Activated naive CD8-positive, alpha-beta T cell (primary cell): ENCODE measurements around the gene KCNAB2.

Experiments used
- H3K27ac Mint-ChIP-seq: one replicate; pipeline ENCODE4 v1.8.0; 2021; ENCODE audit warnings: mixed read lengths
- H3K27me3 Mint-ChIP-seq: one replicate; pipeline ENCODE4 v1.8.0; 2021; ENCODE audit warnings: mixed read lengths
- H3K36me3 Mint-ChIP-seq: one replicate; pipeline ENCODE4 v1.8.0; 2021; ENCODE audit warnings: mixed read lengths
- H3K4me1 Mint-ChIP-seq: one replicate; pipeline ENCODE4 v1.8.0; 2021; ENCODE audit warnings: low read depth, mixed read lengths
- H3K4me3 Mint-ChIP-seq: one replicate; pipeline ENCODE4 v1.8.0; 2021; ENCODE audit warnings: mild to moderate bottlenecking, mixed read lengths
- H3K9me3 Mint-ChIP-seq: one replicate; pipeline ENCODE4 v1.8.0; 2021; ENCODE audit warnings: low read depth, mixed read lengths

KCNAB2 gene

GRCh38 chr1:6130036-6130435 is 84.3 kb downstream of the KCNAB2 start:
- Mint-ChIP-seq H3K36me3 (peaks cover 3% of the 10 kb centered on the region), H3K9me3 (peaks cover 7% of the 10 kb centered on the region), H3K27ac (no peak overlapping the region), H3K4me1 (peaks cover 8% of the 10 kb centered on the region), H3K4me3 (no peak overlapping the region), H3K27me3 (no peaks in the 10 kb centered on the region)

- H3K27me3 Mint-ChIP-seq = no peaks in the 10 kb centered on the region
- H3K27ac Mint-ChIP-seq = no peak overlapping the region
- peaks cover 7% of the 10 kb centered on the region for H3K9me3 Mint-ChIP-seq
- no peak overlapping the region for H3K4me3 Mint-ChIP-seq
- H3K4me1 Mint-ChIP-seq = peaks cover 8% of the 10 kb centered on the region
- peaks cover 3% of the 10 kb centered on the region for H3K36me3 Mint-ChIP-seq
Observed at GRCh38 chr1:6130596-6130995, 84.9 kb downstream of the KCNAB2 start.

- no peaks in the 10 kb centered on the region for H3K27me3 Mint-ChIP-seq
- no peak overlapping the region for H3K4me3 Mint-ChIP-seq
Observed at GRCh38 chr1:6131561-6131960, 85.9 kb downstream of the KCNAB2 start.

GRCh38 chr1:6133146-6133895 is 87.6 kb downstream of the KCNAB2 start:
- Mint-ChIP-seq H3K4me3 (no peak overlapping the region), H3K27ac (no peak overlapping the region), H3K36me3 (peaks cover 3% of the 10 kb centered on the region), H3K4me1 (no peaks in the 10 kb centered on the region), H3K27me3 (no peaks in the 10 kb centered on the region), H3K9me3 (peaks cover 7% of the 10 kb centered on the region)

More at GRCh38 chr1:6131561-6131960, 85.9 kb downstream of the KCNAB2 start:
- Mint-ChIP-seq H3K4me1 (peaks cover 8% of the 10 kb centered on the region), H3K9me3 (peaks cover 7% of the 10 kb centered on the region), H3K36me3 (peaks cover 3% of the 10 kb centered on the region), H3K27ac (no peak overlapping the region)

GRCh38 chr1:6134206-6134605 is 88.5 kb downstream of the KCNAB2 start:
- Mint-ChIP-seq H3K27me3 (no peaks in the 10 kb centered on the region), H3K27ac (no peak overlapping the region), H3K4me3 (no peak overlapping the region), H3K4me1 (no peaks in the 10 kb centered on the region), H3K9me3 (peaks cover 7% of the 10 kb centered on the region), H3K36me3 (peaks cover 3% of the 10 kb centered on the region)

GRCh38 chr1:6134741-6135510 is 89.2 kb downstream of the KCNAB2 start:
- Mint-ChIP-seq H3K4me1 (no peaks in the 10 kb centered on the region), H3K9me3 (peaks cover 7% of the 10 kb centered on the region), H3K4me3 (no peak overlapping the region), H3K36me3 (peaks cover 3% of the 10 kb centered on the region), H3K27me3 (no peaks in the 10 kb centered on the region), H3K27ac (no peak overlapping the region)

- H3K4me1 Mint-ChIP-seq = no peaks in the 10 kb centered on the region
- H3K27ac Mint-ChIP-seq = no peak overlapping the region
- no peak overlapping the region for H3K4me3 Mint-ChIP-seq
- no peaks in the 10 kb centered on the region for H3K27me3 Mint-ChIP-seq
- H3K9me3 Mint-ChIP-seq = peaks cover 7% of the 10 kb centered on the region
- H3K36me3 Mint-ChIP-seq = peaks cover 3% of the 10 kb centered on the region
Observed at GRCh38 chr1:6136516-6137220, 91.0 kb downstream of the KCNAB2 start.

- H3K36me3 Mint-ChIP-seq = no peaks in the 10 kb centered on the region
- no peaks in the 10 kb centered on the region for H3K27me3 Mint-ChIP-seq
- H3K9me3 Mint-ChIP-seq = no peaks in the 10 kb centered on the region
- no peak overlapping the region for H3K27ac Mint-ChIP-seq
- H3K4me1 Mint-ChIP-seq = no peaks in the 10 kb centered on the region
- H3K4me3 Mint-ChIP-seq = no peak overlapping the region
Observed at GRCh38 chr1:6137758-6138157, 92.1 kb downstream of the KCNAB2 start.

- Mint-ChIP-seq H3K27me3 (no peaks in the 10 kb centered on the region), H3K27ac (no peak overlapping the region)
Observed at GRCh38 chr1:6140413-6140812, 94.7 kb downstream of the KCNAB2 start.

GRCh38 chr1:6141592-6141991 is 95.9 kb downstream of the KCNAB2 start:
- Mint-ChIP-seq H3K27me3 (no peaks in the 10 kb centered on the region), H3K36me3 (no peaks in the 10 kb centered on the region), H3K9me3 (no peaks in the 10 kb centered on the region), H3K27ac (no peak overlapping the region), H3K4me1 (no peaks in the 10 kb centered on the region), H3K4me3 (no peak overlapping the region)

More at GRCh38 chr1:6140413-6140812, 94.7 kb downstream of the KCNAB2 start:
- Mint-ChIP-seq H3K36me3 (no peaks in the 10 kb centered on the region), H3K4me1 (no peaks in the 10 kb centered on the region), H3K9me3 (no peaks in the 10 kb centered on the region), H3K4me3 (no peak overlapping the region)

- no peaks in the 10 kb centered on the region for H3K36me3 Mint-ChIP-seq
- H3K9me3 Mint-ChIP-seq = no peaks in the 10 kb centered on the region
- H3K4me3 Mint-ChIP-seq = no peak overlapping the region
- no peaks in the 10 kb centered on the region for H3K27me3 Mint-ChIP-seq
- no peaks in the 10 kb centered on the region for H3K4me1 Mint-ChIP-seq
- H3K27ac Mint-ChIP-seq = no peak overlapping the region
Observed at GRCh38 chr1:6142036-6142621, 96.4 kb downstream of the KCNAB2 start.

GRCh38 chr1:6142734-6143133 is 97.0 kb downstream of the KCNAB2 start:
- no peaks in the 10 kb centered on the region for H3K4me1 Mint-ChIP-seq
- H3K27ac Mint-ChIP-seq = no peak overlapping the region
- no peaks in the 10 kb centered on the region for H3K9me3 Mint-ChIP-seq
- no peak overlapping the region for H3K4me3 Mint-ChIP-seq
- no peaks in the 10 kb centered on the region for H3K36me3 Mint-ChIP-seq
- H3K27me3 Mint-ChIP-seq = no peaks in the 10 kb centered on the region

GRCh38 chr1:6143395-6143794 is 97.7 kb downstream of the KCNAB2 start:
- H3K9me3 Mint-ChIP-seq = no peaks in the 10 kb centered on the region
- peaks cover 2% of the 10 kb centered on the region for H3K27me3 Mint-ChIP-seq
- no peaks in the 10 kb centered on the region for H3K36me3 Mint-ChIP-seq
- H3K4me1 Mint-ChIP-seq = peaks cover 3% of the 10 kb centered on the region
- no peak overlapping the region for H3K27ac Mint-ChIP-seq
- H3K4me3 Mint-ChIP-seq = no peak overlapping the region

- Mint-ChIP-seq H3K4me3 (no peak overlapping the region), H3K27me3 (peaks cover 2% of the 10 kb centered on the region), H3K9me3 (no peaks in the 10 kb centered on the region), H3K27ac (no peak overlapping the region), H3K36me3 (no peaks in the 10 kb centered on the region), H3K4me1 (peaks cover 5% of the 10 kb centered on the region)
Observed at GRCh38 chr1:6144175-6144574, 98.5 kb downstream of the KCNAB2 start.
